ENCODE data around the gene NAA80.

The NAA80 gene

GRCh38 chr3:50300681-50301254 is 1.6 kb upstream of the NAA80 start:
- no peak for TF ChIP-seq CTCF (IDR thresholded peaks at IDR 0.05; ENCODE audit: extremely low read depth, insufficient read depth, missing control alignments)
- DNase-seq (ENCODE audit: low spot score) = no peak
- in situ Hi-C loops (cut with MboI; ENCODE audit: low pct_unique_long_range_greater_than_20kb, low sequenced_read_pairs, unreplicated experiment) = no loop called here

- in situ Hi-C loops (cut with MboI; ENCODE audit: low pct_unique_long_range_greater_than_20kb, low sequenced_read_pairs, unreplicated experiment) = no loop called here
- DNase-seq (ENCODE audit: low spot score) = no peak
- TF ChIP-seq CTCF (IDR thresholded peaks at IDR 0.05; ENCODE audit: extremely low read depth, insufficient read depth, missing control alignments) = no peak
These were observed 900 bp upstream of the NAA80 start for GRCh38 chr3:50299929-50300680.

- DNase-seq (ENCODE audit: low spot score) = no peak
- no peak for TF ChIP-seq CTCF (IDR thresholded peaks at IDR 0.05; ENCODE audit: extremely low read depth, insufficient read depth, missing control alignments)
- in situ Hi-C loops (cut with MboI; ENCODE audit: low pct_unique_long_range_greater_than_20kb, low sequenced_read_pairs, unreplicated experiment) = no loop called here
These were observed 378 bp upstream of the NAA80 start for GRCh38 chr3:50299638-50299928.

- in situ Hi-C loops (cut with MboI; ENCODE audit: low pct_unique_long_range_greater_than_20kb, low sequenced_read_pairs, unreplicated experiment) = no loop called here
- no peak for DNase-seq (ENCODE audit: low spot score)
- no peak for TF ChIP-seq CTCF (IDR thresholded peaks at IDR 0.05; ENCODE audit: extremely low read depth, insufficient read depth, missing control alignments)
These were observed 1.1 kb downstream of the NAA80 start for GRCh38 chr3:50297896-50298725.

- no peak for TF ChIP-seq CTCF (IDR thresholded peaks at IDR 0.05; ENCODE audit: extremely low read depth, insufficient read depth, missing control alignments)
- in situ Hi-C loops (cut with MboI; ENCODE audit: low pct_unique_long_range_greater_than_20kb, low sequenced_read_pairs, unreplicated experiment) = no loop called here
- DNase-seq (ENCODE audit: low spot score) = no peak
These were observed 1.8 kb downstream of the NAA80 start for GRCh38 chr3:50297384-50297775.

GRCh38 chr3:50296721-50297383 is 2.4 kb downstream of the NAA80 start:
- in situ Hi-C loops (cut with MboI; ENCODE audit: low pct_unique_long_range_greater_than_20kb, low sequenced_read_pairs, unreplicated experiment) = no loop called here
- TF ChIP-seq CTCF (IDR thresholded peaks at IDR 0.05; ENCODE audit: extremely low read depth, insufficient read depth, missing control alignments) = no peak
- DNase-seq (ENCODE audit: low spot score) = no peak
